Urothelium cell line (cell line): ENCODE results near the gene IRS1.

Source experiments
- DNase-seq: peaks from one replicate; pipeline ENCODE4 v3.0.0; 2011; ENCODE audit warnings: low spot score, mixed read lengths
- FAIRE-seq: peaks from 2 replicates; lab custom pipeline; 2011; peaks lifted over from hg19 to GRCh38; lab: Jason Lieb, UNC

The IRS1 gene

GRCh38 chr2:226728996-226729395 is 70.6 kb downstream of the IRS1 start:
- no peak for FAIRE-seq
- DNase-seq: no peak

DNA sequence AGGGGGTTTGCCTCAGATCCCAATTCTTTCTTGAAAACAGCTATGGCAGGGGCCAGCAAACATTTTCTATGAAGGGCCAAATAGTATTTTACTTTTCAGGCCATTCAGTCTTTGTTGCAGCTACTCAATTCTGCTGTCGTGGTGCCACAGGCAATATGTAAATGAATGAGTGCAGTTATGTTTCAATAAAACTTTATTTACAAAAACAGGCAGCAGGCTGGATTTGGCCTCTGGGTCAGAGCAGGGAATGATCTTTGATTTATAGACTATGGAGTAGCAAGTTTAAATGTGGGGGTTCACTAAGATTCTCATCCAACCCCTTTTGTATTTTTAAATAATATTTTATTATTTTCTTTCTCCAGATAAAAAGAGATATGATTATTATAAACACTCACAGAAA is 72.4 kb downstream of the IRS1 start:
- no peak for FAIRE-seq
- no peak for DNase-seq

DNA sequence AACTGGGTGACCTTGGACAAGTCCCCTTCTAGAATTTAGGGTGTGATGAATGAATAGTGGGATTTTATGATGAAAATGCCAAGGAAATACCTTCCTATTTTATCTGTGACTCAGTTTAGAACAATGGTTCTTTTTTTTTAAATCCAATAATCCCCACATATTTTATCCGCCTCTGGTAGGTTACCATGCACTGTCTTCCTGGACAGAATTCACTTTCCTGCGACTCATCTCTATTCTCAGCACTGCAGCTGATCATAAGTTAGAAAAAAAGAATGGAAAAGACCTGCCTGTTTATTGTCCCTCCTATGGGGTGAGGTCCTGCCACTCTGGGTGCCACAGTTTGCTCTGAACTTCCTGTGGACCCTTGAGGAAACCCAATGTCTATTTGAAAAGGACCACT is 73.1 kb downstream of the IRS1 start:
- DNase-seq (no peak), FAIRE-seq (no peak)

- DNase-seq: no peak
- FAIRE-seq: no peak
These were observed 74.3 kb downstream of the IRS1 start for GRCh38 chr2:226725126-226725860.

DNA sequence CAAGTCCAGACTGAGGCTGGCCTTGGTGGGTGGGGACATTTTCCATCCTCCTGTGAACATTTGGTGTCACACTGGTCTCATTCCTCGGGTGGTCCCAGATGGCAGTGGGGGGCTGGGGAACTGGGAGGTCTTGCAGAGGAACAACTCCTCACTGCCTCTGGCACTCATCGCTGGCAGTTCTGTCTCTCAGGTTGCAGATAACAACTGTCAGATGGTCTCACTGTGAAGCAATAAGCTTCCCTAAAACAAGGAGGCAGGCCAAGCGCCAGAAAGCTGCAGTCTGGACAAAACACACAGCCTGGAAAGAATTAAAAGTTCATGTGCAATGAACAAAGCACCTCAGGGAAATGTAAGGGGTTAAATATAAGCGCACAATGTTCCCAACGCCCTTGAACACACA is 78.1 kb downstream of the IRS1 start:
- no peak for FAIRE-seq

DNA sequence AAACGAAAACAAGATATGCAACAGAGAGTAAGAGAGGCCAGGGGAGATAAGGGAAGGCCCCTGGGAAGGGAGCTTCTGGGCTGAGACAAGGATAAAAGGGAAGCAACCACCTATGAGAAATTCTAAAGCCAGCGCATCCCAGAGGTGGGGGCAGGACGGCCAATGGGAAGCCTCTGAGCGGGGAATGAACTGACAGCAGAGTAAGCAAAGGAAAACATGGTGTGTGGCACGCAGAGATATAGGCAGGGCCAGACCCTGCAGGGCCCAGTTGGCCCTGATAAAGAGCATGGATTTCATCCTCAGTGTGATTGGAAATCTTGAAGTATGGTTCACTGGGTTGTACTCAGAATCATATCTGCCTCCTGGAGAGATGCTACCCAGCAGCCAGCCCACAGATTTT is 78.7 kb downstream of the IRS1 start:
- DNase-seq (no peak), FAIRE-seq (no peak)

More for the DNA sequence above, 78.1 kb downstream of the IRS1 start:
- DNase-seq: no peak

DNA sequence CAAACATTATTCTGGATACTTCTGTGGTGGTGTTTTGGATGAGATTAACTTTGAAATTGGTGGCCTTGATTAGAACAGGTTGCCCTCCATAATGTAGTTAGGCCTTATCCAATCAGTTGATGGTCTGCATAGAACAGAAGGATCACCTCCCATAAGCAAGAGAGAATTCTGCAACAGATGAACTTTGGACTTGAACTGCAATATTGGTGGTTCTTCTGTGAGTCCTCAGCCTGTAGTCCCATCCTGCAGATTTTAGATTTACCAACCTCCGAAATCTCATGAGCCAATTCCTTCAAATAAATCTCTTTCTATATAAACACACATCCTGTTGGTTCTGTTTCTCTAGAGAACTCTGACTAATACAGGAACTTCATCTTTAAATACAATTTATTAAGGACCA is 81.9 kb downstream of the IRS1 start:
- no peak for FAIRE-seq

GRCh38 chr2:226716126-226716525 is 83.5 kb downstream of the IRS1 start:
- DNase-seq (no peak), FAIRE-seq (no peak)

More for the DNA sequence above, 81.9 kb downstream of the IRS1 start:
- no peak for DNase-seq

GRCh38 chr2:226715347-226715990 is 84.2 kb downstream of the IRS1 start:
- no peak for DNase-seq
- FAIRE-seq: peak; percentile 100

- no peak for DNase-seq
These were observed 86.7 kb downstream of the IRS1 start for GRCh38 chr2:226712941-226713340.

DNA sequence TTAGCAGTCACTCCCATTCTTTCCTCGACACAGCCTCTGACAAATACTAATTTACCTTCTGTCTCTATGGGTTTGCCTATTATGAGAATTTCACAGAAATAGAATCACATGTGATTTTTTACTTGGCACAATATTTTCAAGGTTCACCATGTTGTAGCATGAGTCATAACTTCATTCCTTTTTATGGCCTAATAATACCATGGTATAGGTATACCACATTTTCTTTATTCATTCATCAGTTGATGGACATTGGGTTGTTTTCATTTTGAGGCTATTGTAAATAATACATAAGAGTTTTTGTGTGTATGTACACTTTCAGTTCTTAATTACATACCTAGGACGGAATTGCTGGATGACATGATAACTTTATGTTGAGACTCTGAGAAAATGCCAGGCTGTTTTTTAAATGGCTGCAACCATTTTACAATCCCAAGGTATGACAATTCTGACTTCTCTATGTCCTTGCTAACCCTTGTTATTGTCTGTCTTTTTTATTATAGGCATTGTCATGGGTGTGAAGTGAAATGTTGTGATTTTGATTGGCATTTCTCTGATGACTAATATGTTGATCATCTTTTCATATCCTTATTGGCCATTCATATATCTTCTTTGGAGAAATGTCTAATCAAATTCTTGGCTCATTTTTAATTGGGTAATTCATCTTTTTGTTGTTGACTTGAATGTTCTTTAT is 87.9 kb downstream of the IRS1 start:
- FAIRE-seq: no peak
- DNase-seq: no peak

More at GRCh38 chr2:226712941-226713340, 86.7 kb downstream of the IRS1 start:
- FAIRE-seq: no peak

GRCh38 chr2:226707499-226707898 is 92.1 kb downstream of the IRS1 start:
- DNase-seq: no peak

DNA sequence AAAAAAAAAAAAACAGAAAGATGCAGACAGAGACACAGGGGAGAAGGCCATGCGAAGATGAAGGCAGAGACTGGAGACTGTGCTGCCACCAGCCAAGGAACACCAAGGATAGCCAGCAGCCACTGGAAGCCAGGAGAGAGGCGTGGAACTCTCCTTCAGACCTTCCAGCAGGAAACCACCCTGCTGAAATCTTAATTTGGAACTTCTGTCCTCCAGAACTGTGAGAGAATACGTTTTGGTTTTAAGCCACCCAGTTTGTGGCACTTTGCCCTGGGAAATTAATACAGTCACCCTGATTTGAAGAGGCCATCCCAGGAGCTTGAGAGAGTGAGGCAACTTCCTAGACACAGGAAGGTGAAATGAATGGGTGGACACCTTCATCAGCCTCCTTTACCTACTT is 93.7 kb downstream of the IRS1 start:
- FAIRE-seq (no peak), DNase-seq (no peak)

More at GRCh38 chr2:226707499-226707898, 92.1 kb downstream of the IRS1 start:
- no peak for FAIRE-seq

- DNase-seq (no peak), FAIRE-seq (no peak)
These were observed 94.3 kb downstream of the IRS1 start for GRCh38 chr2:226705133-226705886.

GRCh38 chr2:226703514-226703913 is 96.1 kb downstream of the IRS1 start:
- DNase-seq (no peak), FAIRE-seq (no peak)

- FAIRE-seq: no peak
- no peak for DNase-seq
These were observed 97.2 kb downstream of the IRS1 start for GRCh38 chr2:226702376-226702775.

GRCh38 chr2:226701052-226701451 is 98.6 kb downstream of the IRS1 start:
- DNase-seq (no peak), FAIRE-seq (no peak)

DNA sequence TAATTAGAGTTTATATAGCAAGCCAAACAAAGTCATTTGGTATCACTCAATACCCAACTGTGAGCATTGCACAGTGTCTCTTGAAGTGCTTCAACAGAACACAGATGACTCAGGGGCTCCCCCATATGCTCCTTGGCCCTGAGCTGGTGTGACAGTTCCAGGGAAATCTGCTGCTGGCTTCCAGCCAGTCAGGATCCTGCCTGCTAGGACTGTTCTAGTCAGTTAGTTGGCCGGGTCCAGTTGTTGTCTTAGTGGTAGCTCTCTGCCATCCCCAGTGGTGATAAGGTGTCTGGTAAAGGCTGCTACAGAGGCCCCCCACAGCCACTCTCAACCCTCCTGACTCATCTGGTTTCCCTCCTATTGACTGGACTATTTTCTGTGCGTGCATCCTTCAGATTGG is 100.3 kb downstream of the IRS1 start:
- FAIRE-seq (no peak), DNase-seq (no peak)

GRCh38 chr2:226698671-226699070 is 100.9 kb downstream of the IRS1 start:
- no peak for FAIRE-seq

DNA sequence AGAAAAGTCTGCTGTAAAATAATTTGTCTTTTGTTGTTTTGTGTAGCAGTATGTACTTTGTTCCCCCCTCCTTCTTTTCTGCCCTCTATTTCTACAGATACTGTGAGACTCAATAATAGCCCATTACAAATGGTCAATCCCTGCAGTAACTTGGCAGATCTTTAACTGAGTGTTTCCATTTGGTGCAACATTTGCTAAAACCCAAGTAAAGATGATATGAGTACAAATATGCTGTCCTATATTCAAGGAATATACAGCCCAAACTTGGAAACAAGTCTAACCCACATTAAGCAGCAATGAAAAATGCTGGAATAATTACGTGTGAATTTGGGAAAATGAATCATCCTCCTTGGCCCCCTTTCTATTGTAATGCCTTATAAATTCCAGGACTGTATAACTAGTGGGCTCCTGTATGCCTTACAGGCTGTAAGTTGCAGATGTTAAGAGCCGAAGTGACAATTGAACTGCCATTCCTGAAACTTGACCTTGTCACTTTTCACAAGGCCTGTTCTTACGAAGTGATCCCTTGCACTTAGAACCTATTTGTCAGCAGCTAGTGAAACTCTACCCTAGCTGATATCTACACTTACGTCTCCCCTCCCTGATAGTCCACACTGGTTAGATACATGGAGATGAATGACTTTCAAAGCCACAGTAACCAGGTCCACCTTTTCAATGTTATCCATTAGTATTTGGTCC is 104.9 kb downstream of the IRS1 start:
- FAIRE-seq: no peak
- DNase-seq: no peak

More at GRCh38 chr2:226698671-226699070, 100.9 kb downstream of the IRS1 start:
- DNase-seq: no peak
